ENCODE data around the gene FMN1.

Gene FMN1

DNA sequence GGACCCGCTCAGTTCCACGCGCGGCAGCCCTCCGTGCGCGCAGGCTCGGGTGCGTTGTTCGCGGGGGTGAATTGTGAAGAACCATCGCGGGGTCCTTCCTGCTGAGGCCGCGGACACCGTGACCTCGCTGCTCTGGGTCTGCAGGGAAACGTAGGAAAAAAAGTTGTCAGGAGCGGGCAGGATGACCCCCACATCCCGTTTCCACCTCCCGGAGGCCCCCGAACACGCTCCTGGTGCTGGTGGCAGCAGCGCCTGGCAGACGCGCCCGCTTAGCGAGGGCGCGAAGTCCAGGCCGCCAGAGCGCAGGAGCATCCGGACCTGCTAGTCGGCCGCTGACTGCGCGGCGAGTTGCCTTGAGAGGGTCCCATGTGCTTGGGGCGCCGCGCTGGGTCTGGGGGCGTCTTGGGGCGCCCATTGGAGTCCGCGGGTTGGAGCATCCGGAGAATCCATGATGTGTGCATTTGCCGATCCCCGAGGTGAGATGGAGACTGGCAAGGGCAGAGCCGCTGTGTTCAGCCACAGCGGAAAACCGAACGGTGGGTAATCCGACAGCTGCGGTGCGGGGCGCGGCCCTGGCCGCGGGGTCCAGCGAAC, 476.2 kb downstream of the FMN1 start:
- H2AFZ ChIP-seq (ENCODE audit: low read length, unreplicated experiment) = peak overlapping the region; percentile 38
- H3K27me3 ChIP-seq (ENCODE audit: insufficient read depth, low read length) = no peaks in the 10 kb centered on the region

DNA sequence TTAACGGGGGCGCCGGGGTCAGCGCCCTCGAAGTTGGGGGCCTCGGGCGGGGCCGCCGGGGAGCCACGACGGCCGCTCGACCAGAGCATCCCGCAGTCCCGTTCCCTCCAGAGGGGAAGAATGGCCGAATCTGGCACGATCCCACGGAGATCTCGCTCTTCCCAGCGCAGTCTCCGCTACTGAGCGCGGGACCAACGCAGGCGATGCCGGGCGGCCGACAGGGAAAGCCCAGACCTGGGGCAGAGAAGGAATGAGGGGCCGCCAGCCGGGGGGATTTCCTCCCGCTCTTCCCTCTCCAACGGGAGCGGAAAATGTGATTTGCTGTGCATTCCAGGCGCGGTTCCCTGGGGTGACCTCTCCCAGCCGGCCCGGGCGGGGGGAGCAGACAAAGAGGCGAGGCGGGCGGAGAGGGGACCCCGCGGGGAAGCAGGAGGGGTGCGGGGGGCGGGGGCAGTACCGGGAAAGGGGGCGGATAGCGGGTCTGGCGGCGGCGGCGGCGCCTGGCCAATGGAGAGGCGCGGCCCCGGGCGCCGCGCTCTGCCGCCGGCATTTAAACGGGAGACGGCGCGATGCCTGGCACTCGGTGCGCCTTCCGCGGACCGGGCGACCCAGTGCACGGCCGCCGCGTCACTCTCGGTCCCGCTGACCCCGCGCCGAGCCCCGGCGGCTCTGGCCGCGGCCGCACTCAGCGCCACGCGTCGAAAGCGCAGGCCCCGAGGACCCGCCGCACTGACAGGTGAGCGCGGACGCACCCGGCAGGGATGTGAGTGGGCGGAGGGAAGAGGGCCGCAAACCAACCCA, 476.9 kb downstream of the FMN1 start, which contains the start of gene GREM1:
Gene GREM1 (plus strand): TSS at position 579 of the 801 bp plus-strand sequence. CDS start 12,687 bp downstream, outside the sequence.
- H3K36me3 ChIP-seq (ENCODE audit: insufficient read depth, low read length) = peaks cover 29% of the 10 kb centered on the region; the same call in 1 of the 2 replicates
- H3K4me3 ChIP-seq (ENCODE audit: low read depth, low read length) = peak within 1 kb of the TSS; percentile 98
- H2AFZ ChIP-seq (ENCODE audit: low read length, unreplicated experiment) = peak within 1 kb of the TSS; percentile 67
- H3K79me2 ChIP-seq (ENCODE audit: control insufficient read depth, insufficient read depth, low read length, unreplicated experiment) = peaks cover 57% of the 10 kb centered on the region
- H3K27ac ChIP-seq (ENCODE audit: low read depth, low read length) = peak within 1 kb of the TSS; percentile 60
- H3K4me1 ChIP-seq (ENCODE audit: control insufficient read depth, insufficient read depth, low read length, unreplicated experiment) = peaks cover 34% of the 10 kb centered on the region
- no peaks in the 10 kb centered on the region for H3K27me3 ChIP-seq (ENCODE audit: insufficient read depth, low read length)

More for the DNA sequence above, 476.2 kb downstream of the FMN1 start:
- peak overlapping the region; percentile 98 for H3K4me3 ChIP-seq (ENCODE audit: low read depth, low read length)
- peaks cover 35% of the 10 kb centered on the region; the same call in 1 of the 2 replicates for H3K36me3 ChIP-seq (ENCODE audit: insufficient read depth, low read length)
- H3K79me2 ChIP-seq (ENCODE audit: control insufficient read depth, insufficient read depth, low read length, unreplicated experiment) = peaks cover 64% of the 10 kb centered on the region
- peak overlapping the region; percentile 60 for H3K27ac ChIP-seq (ENCODE audit: low read depth, low read length)
- H3K4me1 ChIP-seq (ENCODE audit: control insufficient read depth, insufficient read depth, low read length, unreplicated experiment) = peaks cover 41% of the 10 kb centered on the region

- Histone ChIP-seq H3K4me1 (ENCODE audit: control insufficient read depth, insufficient read depth, low read length, unreplicated experiment) (peaks cover 27% of the 10 kb centered on the region), H3K79me2 (ENCODE audit: control insufficient read depth, insufficient read depth, low read length, unreplicated experiment) (peaks cover 51% of the 10 kb centered on the region), H3K27ac (ENCODE audit: low read depth, low read length) (peak overlapping the region; percentile 60; the same call in 1 of the 2 replicates), H3K27me3 (ENCODE audit: insufficient read depth, low read length) (no peaks in the 10 kb centered on the region), H3K36me3 (ENCODE audit: insufficient read depth, low read length) (peaks cover 22% of the 10 kb centered on the region; the same call in 1 of the 2 replicates), H2AFZ (ENCODE audit: low read length, unreplicated experiment) (peak overlapping the region; percentile 67), H3K4me3 (ENCODE audit: low read depth, low read length) (peak overlapping the region; percentile 98)
Observed at GRCh38 chr15:32716915-32717425, 477.5 kb downstream of the FMN1 start.

DNA sequence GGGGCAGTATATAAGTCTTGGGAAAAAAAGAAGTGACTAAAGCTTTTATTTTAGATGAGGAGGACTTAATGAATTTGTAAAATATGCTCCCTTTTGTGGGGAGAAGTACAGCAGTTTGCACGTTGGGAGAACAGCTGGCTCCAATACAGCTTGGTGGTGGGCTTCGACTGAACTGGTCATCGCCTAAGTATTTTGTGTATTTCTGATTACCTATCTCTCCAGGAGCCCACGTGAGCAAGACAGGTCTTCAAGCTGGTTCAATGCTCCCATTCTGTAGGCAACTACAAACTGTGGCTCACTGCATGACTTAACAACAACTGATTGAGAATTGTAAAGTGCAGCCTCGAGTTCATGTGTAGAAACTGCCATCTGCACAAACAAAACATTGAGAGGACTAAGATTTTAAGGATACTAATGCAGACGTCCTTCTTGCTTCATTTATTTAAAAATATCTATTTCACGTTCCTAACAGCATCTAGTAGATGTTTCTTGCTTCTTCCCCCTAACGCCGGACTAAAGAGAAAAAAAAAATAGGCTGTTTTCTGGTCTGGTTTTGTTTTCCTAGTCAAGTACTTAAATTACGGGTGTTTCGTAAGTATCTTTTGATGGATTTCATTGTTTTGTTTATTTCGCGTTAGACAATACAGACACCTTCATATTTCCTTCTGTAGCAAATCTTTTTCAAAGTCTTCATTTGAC, 478.1 kb downstream of the FMN1 start:
- Histone ChIP-seq H3K4me1 (ENCODE audit: control insufficient read depth, insufficient read depth, low read length, unreplicated experiment) (peaks cover 22% of the 10 kb centered on the region), H3K36me3 (ENCODE audit: insufficient read depth, low read length) (peaks cover 20% of the 10 kb centered on the region; the same call in 1 of the 2 replicates), H2AFZ (ENCODE audit: low read length, unreplicated experiment) (no peak overlapping the region), H3K27ac (ENCODE audit: low read depth, low read length) (no peak overlapping the region), H3K4me3 (ENCODE audit: low read depth, low read length) (peak overlapping the region; percentile 98), H3K79me2 (ENCODE audit: control insufficient read depth, insufficient read depth, low read length, unreplicated experiment) (peaks cover 46% of the 10 kb centered on the region), H3K27me3 (ENCODE audit: insufficient read depth, low read length) (no peaks in the 10 kb centered on the region)
